ENCODE data around the gene SPDL1. TPM values are rescaled to one million over a fixed set of nuclear protein-coding genes. Genes with fewer than 3 reads are reported as not detected.

Gene SPDL1
- total RNA-seq, 2 experiments from 2014 or later: 26.5 to 29.9 TPM

- intact Hi-C loops (cut with micrococcal nuclease): loop anchor here (1.0 to 5.0 kb wide), 5 partner anchors 13 to 67 kb away; partner anchors contain the start of gene SPDL1
- DNase-seq: no peak
- no peaks in the 10 kb centered on the region for H3K27me3 Mint-ChIP-seq (ENCODE audit: low read depth)
- H3K27ac Mint-ChIP-seq: peak overlapping the region; percentile 95
- peaks cover 11% of the 10 kb centered on the region for H3K9me3 Mint-ChIP-seq
- peaks cover 42% of the 10 kb centered on the region for H3K4me1 Mint-ChIP-seq (ENCODE audit: low read depth)
- peaks cover 32% of the 10 kb centered on the region for H3K36me3 Mint-ChIP-seq (ENCODE audit: low read depth)
- CTCF ChIA-PET: no interaction called here
- H3K4me3 Mint-ChIP-seq: peak overlapping the region; percentile 93
Observed at GRCh38 chr5:169636477-169637084, 53.0 kb downstream of the SPDL1 start.

- H3K36me3 Mint-ChIP-seq (ENCODE audit: low read depth): peaks cover 32% of the 10 kb centered on the region
- peak within 1 kb of the TSS; percentile 93 for H3K4me3 Mint-ChIP-seq
- CTCF ChIA-PET: interaction anchor here (1.2 kb wide), 1 partner anchor 12 kb away, joined by 5 read pairs; no protein-coding TSS in a partner anchor
- H3K4me1 Mint-ChIP-seq (ENCODE audit: low read depth): peaks cover 47% of the 10 kb centered on the region
- peak within 1 kb of the TSS; percentile 95 for H3K27ac Mint-ChIP-seq
- H3K27me3 Mint-ChIP-seq (ENCODE audit: low read depth): no peaks in the 10 kb centered on the region
- DNase-seq: peak; percentile 74
- intact Hi-C loops (cut with micrococcal nuclease): loop anchor here (1.0 to 5.0 kb wide), 5 partner anchors 12 to 66 kb away; partner anchors contain the start of gene SPDL1
- H3K9me3 Mint-ChIP-seq: peaks cover 11% of the 10 kb centered on the region
Observed at GRCh38 chr5:169637085-169637548, 53.5 kb downstream of the SPDL1 start, which contains the start of gene DOCK2. Gene DOCK2, plus strand, starts transcription at chr5:169637275. Its CDS starts 52 bp downstream, at chr5:169637327.

GRCh38 chr5:169637549-169638121 lies 54.1 kb downstream of the SPDL1 start:
- peak; percentile 92 for DNase-seq
- H3K4me3 Mint-ChIP-seq: peak overlapping the region; percentile 93
- peaks cover 51% of the 10 kb centered on the region for H3K4me1 Mint-ChIP-seq (ENCODE audit: low read depth)
- no peaks in the 10 kb centered on the region for H3K27me3 Mint-ChIP-seq (ENCODE audit: low read depth)
- H3K9me3 Mint-ChIP-seq: peaks cover 11% of the 10 kb centered on the region
- H3K27ac Mint-ChIP-seq: peak overlapping the region; percentile 95
- H3K36me3 Mint-ChIP-seq (ENCODE audit: low read depth): peaks cover 32% of the 10 kb centered on the region
- intact Hi-C loops (cut with micrococcal nuclease): loop anchor here (1.0 to 5.0 kb wide), 5 partner anchors 12 to 66 kb away; partner anchors contain the start of gene SPDL1
- CTCF ChIA-PET: interaction anchor here (1.2 kb wide), 2 partner anchors 10 to 11 kb away, joined by 3 to 5 read pairs; no protein-coding TSS in a partner anchor

- Mint-ChIP-seq H3K27ac (no peak overlapping the region), H3K4me3 (no peak overlapping the region), H3K27me3 (ENCODE audit: low read depth) (no peaks in the 10 kb centered on the region), H3K4me1 (ENCODE audit: low read depth) (peaks cover 77% of the 10 kb centered on the region), H3K9me3 (peaks cover 9% of the 10 kb centered on the region), H3K36me3 (ENCODE audit: low read depth) (peaks cover 38% of the 10 kb centered on the region)
- CTCF ChIA-PET: no interaction called here
- no peak for DNase-seq
- intact Hi-C loops (cut with micrococcal nuclease): no loop called here
Observed at GRCh38 chr5:169641253-169641652, 57.7 kb downstream of the SPDL1 start.

- Mint-ChIP-seq H3K27me3 (ENCODE audit: low read depth) (no peaks in the 10 kb centered on the region), H3K27ac (no peak overlapping the region), H3K4me1 (ENCODE audit: low read depth) (peaks cover 89% of the 10 kb centered on the region), H3K4me3 (no peak overlapping the region), H3K36me3 (ENCODE audit: low read depth) (peaks cover 32% of the 10 kb centered on the region), H3K9me3 (no peaks in the 10 kb centered on the region)
- intact Hi-C loops (cut with micrococcal nuclease): no loop called here
- CTCF ChIA-PET: interaction anchor here (0.6 kb wide), 1 partner anchor 9 kb away, joined by 3 read pairs; no protein-coding TSS in a partner anchor
- no peak for DNase-seq
Observed at GRCh38 chr5:169646856-169647255, 63.3 kb downstream of the SPDL1 start.

- Mint-ChIP-seq H3K9me3 (no peaks in the 10 kb centered on the region), H3K4me3 (no peak overlapping the region), H3K36me3 (ENCODE audit: low read depth) (peaks cover 38% of the 10 kb centered on the region), H3K27ac (peak overlapping the region; percentile 7), H3K4me1 (ENCODE audit: low read depth) (peaks cover 90% of the 10 kb centered on the region), H3K27me3 (ENCODE audit: low read depth) (no peaks in the 10 kb centered on the region)
- DNase-seq: peak; percentile 25
- CTCF ChIA-PET: interaction anchor here (0.6 kb wide), 1 partner anchor 9 kb away, joined by 3 read pairs; no protein-coding TSS in a partner anchor
- intact Hi-C loops (cut with micrococcal nuclease): no loop called here
Observed at GRCh38 chr5:169647566-169647965, 64.0 kb downstream of the SPDL1 start.

GRCh38 chr5:169648725-169649310 lies 65.2 kb downstream of the SPDL1 start:
- peak overlapping the region; percentile 94 for H3K27ac Mint-ChIP-seq

GRCh38 chr5:169649486-169649885 lies 65.9 kb downstream of the SPDL1 start:
- Mint-ChIP-seq H3K27ac (peak overlapping the region; percentile 94), H3K4me3 (no peak overlapping the region), H3K36me3 (ENCODE audit: low read depth) (peaks cover 44% of the 10 kb centered on the region), H3K9me3 (no peaks in the 10 kb centered on the region), H3K4me1 (ENCODE audit: low read depth) (peaks cover 89% of the 10 kb centered on the region), H3K27me3 (ENCODE audit: low read depth) (no peaks in the 10 kb centered on the region)
- CTCF ChIA-PET: interaction anchor here (1.1 to 1.4 kb wide), 2 partner anchors 10 to 12 kb away, joined by 3 to 5 read pairs; no protein-coding TSS in a partner anchor
- DNase-seq: peak; percentile 77
- intact Hi-C loops (cut with micrococcal nuclease): loop anchor here (1.0 kb wide), 4 partner anchors 8 to 66 kb away; partner anchors contain the start of genes DOCK2 and SPDL1

More at GRCh38 chr5:169648725-169649310, 65.2 kb downstream of the SPDL1 start:
- Mint-ChIP-seq H3K9me3 (no peaks in the 10 kb centered on the region), H3K4me3 (no peak overlapping the region), H3K4me1 (ENCODE audit: low read depth) (peaks cover 90% of the 10 kb centered on the region), H3K27me3 (ENCODE audit: low read depth) (no peaks in the 10 kb centered on the region), H3K36me3 (ENCODE audit: low read depth) (peaks cover 44% of the 10 kb centered on the region)
- intact Hi-C loops (cut with micrococcal nuclease): loop anchor here (1.0 kb wide), 4 partner anchors 8 to 66 kb away; partner anchors contain the start of genes DOCK2 and SPDL1
- DNase-seq: no peak
- CTCF ChIA-PET: interaction anchor here (1.1 to 1.4 kb wide), 2 partner anchors 11 kb away, joined by 3 to 5 read pairs; no protein-coding TSS in a partner anchor

GRCh38 chr5:169650701-169651331 lies 67.2 kb downstream of the SPDL1 start:
- Mint-ChIP-seq H3K4me3 (peak overlapping the region; percentile 49), H3K4me1 (ENCODE audit: low read depth) (peaks cover 92% of the 10 kb centered on the region), H3K27ac (peak overlapping the region; percentile 94), H3K9me3 (no peaks in the 10 kb centered on the region), H3K36me3 (ENCODE audit: low read depth) (peaks cover 57% of the 10 kb centered on the region), H3K27me3 (ENCODE audit: low read depth) (no peaks in the 10 kb centered on the region)
- intact Hi-C loops (cut with micrococcal nuclease): loop anchor here (1.0 to 5.0 kb wide), 4 partner anchors 154 to 921 kb away; no protein-coding TSS in a partner anchor
- CTCF ChIA-PET: no interaction called here
- DNase-seq: peak; percentile 64

- intact Hi-C loops (cut with micrococcal nuclease): loop anchor here (1.0 to 5.0 kb wide), 4 partner anchors 154 to 921 kb away; no protein-coding TSS in a partner anchor
- Mint-ChIP-seq H3K4me3 (peak overlapping the region; percentile 20), H3K27me3 (ENCODE audit: low read depth) (no peaks in the 10 kb centered on the region), H3K4me1 (ENCODE audit: low read depth) (peaks cover 92% of the 10 kb centered on the region), H3K27ac (peak overlapping the region; percentile 94), H3K36me3 (ENCODE audit: low read depth) (peaks cover 59% of the 10 kb centered on the region), H3K9me3 (no peaks in the 10 kb centered on the region)
- CTCF ChIA-PET: no interaction called here
- DNase-seq: no peak
Observed at GRCh38 chr5:169651526-169651925, 68.0 kb downstream of the SPDL1 start.

- peaks cover 91% of the 10 kb centered on the region for H3K4me1 Mint-ChIP-seq (ENCODE audit: low read depth)
- H3K27me3 Mint-ChIP-seq (ENCODE audit: low read depth): no peaks in the 10 kb centered on the region
- peak overlapping the region; percentile 94 for H3K27ac Mint-ChIP-seq
- intact Hi-C loops (cut with micrococcal nuclease): loop anchor here (5.0 kb wide), 1 partner anchor 625 kb away; no protein-coding TSS in a partner anchor
- H3K9me3 Mint-ChIP-seq: no peaks in the 10 kb centered on the region
- no peak for DNase-seq
- H3K4me3 Mint-ChIP-seq: no peak overlapping the region
- peaks cover 58% of the 10 kb centered on the region for H3K36me3 Mint-ChIP-seq (ENCODE audit: low read depth)
- CTCF ChIA-PET: no interaction called here
Observed at GRCh38 chr5:169652057-169652456, 68.5 kb downstream of the SPDL1 start.

Measured in activated naive CD4-positive, alpha-beta T cell treated with anti-CD3 and anti-CD28 coated beads for 36 hours (primary cell).